ENCODE data around the gene FNBP1. TPM values are rescaled to one million over a fixed set of nuclear protein-coding genes. Genes with fewer than 3 reads are reported as not detected.

FNBP1 gene
- total and polyA plus RNA-seq, 2 donors (not counting 1 experiment from before 2014, with no cell fraction given) = 42.9 to 318 TPM

DNA sequence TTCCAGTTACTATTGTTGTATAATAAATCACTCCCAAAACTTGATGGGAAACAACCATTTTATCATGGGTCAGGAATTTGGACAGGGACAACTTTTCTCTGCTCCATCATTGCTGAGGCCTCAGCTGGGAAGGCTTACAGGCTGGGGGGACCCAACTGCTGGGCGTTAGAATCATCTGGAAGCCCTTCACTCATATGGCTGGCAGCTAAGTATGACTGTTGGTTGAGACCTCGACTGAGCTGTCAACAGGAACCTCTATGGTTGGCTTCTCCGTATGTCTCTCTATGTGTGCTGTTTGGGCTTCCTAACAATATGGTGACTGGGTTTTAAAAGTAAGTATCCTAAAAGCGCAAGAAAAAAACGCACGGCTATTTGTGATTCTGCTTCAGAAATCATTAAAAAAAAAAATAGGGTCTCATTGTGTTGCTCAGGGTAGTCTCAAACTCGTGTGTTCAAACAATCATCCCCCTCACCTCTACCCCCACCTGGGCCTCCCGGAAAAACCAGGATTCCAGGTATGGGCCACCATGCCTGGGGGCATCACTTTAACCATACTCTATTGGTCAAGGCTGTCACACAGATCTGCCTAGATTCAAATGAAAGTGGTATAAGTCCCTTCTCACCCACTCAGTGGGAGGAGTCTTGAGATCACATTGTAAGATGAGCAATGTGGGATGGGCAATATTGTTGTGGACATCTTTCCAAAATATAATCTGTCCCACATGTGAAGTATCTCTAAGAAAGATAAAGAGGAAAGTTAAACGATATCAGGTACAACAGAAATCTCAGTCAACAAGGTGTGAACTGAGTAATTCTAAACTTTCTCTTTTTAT is 15.2 kb downstream of the FNBP1 start:
- ChIA-PET CTCF (interaction anchor here (0.8 to 1.4 kb wide), 3 partner anchors 8 to 35 kb away, joined by 3 to 5 read pairs (median 3); no protein-coding TSS in a partner anchor), POLR2A (interaction anchor here (1.1 to 2.9 kb wide), 4 partner anchors 9 to 38 kb away, joined by 3 to 8 read pairs (median 5); no protein-coding TSS in a partner anchor)
- peak overlapping the region; percentile 54 for H3K27ac Mint-ChIP-seq
- DNase-seq (no peak), ATAC-seq (ENCODE audit: low read depth) (no peak)
- Histone ChIP-seq H3K36me3 (replicated peaks in 1 of 2; ENCODE audit: control extremely low read depth in 1 of 2, control insufficient read depth in 1 of 2, extremely low read depth in 1 of 2, insufficient read depth in 2 of 2, low read length in 1 of 2) (peaks cover 0 to 4% of the 10 kb centered on the region in 2 experiments), H3K27me3 (replicated peaks in 1 of 4; ENCODE audit: control extremely low read depth in 1 of 4, control insufficient read depth in 3 of 4, insufficient read depth in 4 of 4, low read length in 3 of 4) (no peaks in the 10 kb centered on the region), H3K4me3 (ENCODE audit: control extremely low read depth in 1 of 5, extremely low read depth in 1 of 5, insufficient read depth in 1 of 5, low read depth in 2 of 5, low read length in 4 of 5) (no peak overlapping the region), H3K9me3 (ENCODE audit: control extremely low read depth in 1 of 3, control insufficient read depth in 2 of 3, insufficient read depth in 1 of 3, low read length in 2 of 3) (peaks cover 0 to 6% (median 0%) of the 10 kb centered on the region in 3 donors), H3K4me2 (replicated peaks; ENCODE audit: low read depth, low read length, poor library complexity, severe bottlenecking) (peak overlapping the region; percentile 45), H3K79me2 (ENCODE audit: control insufficient read depth, insufficient read depth, low read length) (peaks cover 100% of the 10 kb centered on the region), H4K20me1 (ENCODE audit: control insufficient read depth, insufficient read depth, low read length, poor library complexity, severe bottlenecking) (peaks cover 27% of the 10 kb centered on the region), H2AFZ (ENCODE audit: insufficient read depth, low read depth, low read length, poor library complexity, severe bottlenecking) (no peak overlapping the region), H3K4me1 (ENCODE audit: control insufficient read depth in 2 of 2, insufficient read depth in 2 of 2, low read length in 2 of 2) (peaks cover 88 to 89% of the 10 kb centered on the region in 2 donors), H3K9ac (ENCODE audit: low read length) (peak overlapping the region; percentile 5), H3K27ac (ENCODE audit: low read length in 2 of 2) (peak overlapping the region in 1 of 2 donors; percentile 89)
- H3K4me1 Mint-ChIP-seq = peaks cover 90% of the 10 kb centered on the region
- peak overlapping the region; percentile 59 for H3K4me3 Mint-ChIP-seq
- no peak for TF ChIP-seq EZH2 (IDR thresholded peaks at IDR 0.05; ENCODE audit: borderline replicate concordance, insufficient read depth, low read depth, low read length, poor library complexity, severe bottlenecking)
- TF ChIP-seq, protein P1, sequence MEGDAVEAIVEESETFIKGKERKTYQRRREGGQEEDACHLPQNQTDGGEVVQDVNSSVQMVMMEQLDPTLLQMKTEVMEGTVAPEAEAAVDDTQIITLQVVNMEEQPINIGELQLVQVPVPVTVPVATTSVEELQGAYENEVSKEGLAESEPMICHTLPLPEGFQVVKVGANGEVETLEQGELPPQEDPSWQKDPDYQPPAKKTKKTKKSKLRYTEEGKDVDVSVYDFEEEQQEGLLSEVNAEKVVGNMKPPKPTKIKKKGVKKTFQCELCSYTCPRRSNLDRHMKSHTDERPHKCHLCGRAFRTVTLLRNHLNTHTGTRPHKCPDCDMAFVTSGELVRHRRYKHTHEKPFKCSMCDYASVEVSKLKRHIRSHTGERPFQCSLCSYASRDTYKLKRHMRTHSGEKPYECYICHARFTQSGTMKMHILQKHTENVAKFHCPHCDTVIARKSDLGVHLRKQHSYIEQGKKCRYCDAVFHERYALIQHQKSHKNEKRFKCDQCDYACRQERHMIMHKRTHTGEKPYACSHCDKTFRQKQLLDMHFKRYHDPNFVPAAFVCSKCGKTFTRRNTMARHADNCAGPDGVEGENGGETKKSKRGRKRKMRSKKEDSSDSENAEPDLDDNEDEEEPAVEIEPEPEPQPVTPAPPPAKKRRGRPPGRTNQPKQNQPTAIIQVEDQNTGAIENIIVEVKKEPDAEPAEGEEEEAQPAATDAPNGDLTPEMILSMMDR (IDR thresholded peaks at IDR 0.05) = no peak
- WGBS (ENCODE audit: insufficient coverage) = 66% methylated on average over 3 of the region's 9 CpGs
- intact Hi-C loops (cut with micrococcal nuclease) = loop anchor here (2.0 kb wide), 1 partner anchor 15 kb away; no protein-coding TSS in a partner anchor
- H3K27me3 Mint-ChIP-seq = no peaks in the 10 kb centered on the region
- H3K9me3 Mint-ChIP-seq (ENCODE audit: insufficient read depth) = no peaks in the 10 kb centered on the region

All from B cell (primary cell).